ENCODE data around the gene PXDN.

The PXDN gene

GRCh38 chr2:1754046-1754445 lies 9.7 kb upstream of the PXDN start:
- DNase-seq, result no peak

- DNase-seq, result no peak
Measured at GRCh38 chr2:1752751-1753150, 8.4 kb upstream of the PXDN start.

- DNase-seq, result no peak
Measured at GRCh38 chr2:1751767-1752725, 7.7 kb upstream of the PXDN start.

GRCh38 chr2:1750933-1751766 lies 6.8 kb upstream of the PXDN start:
- DNase-seq, result peak; percentile 83

GRCh38 chr2:1750270-1750932 lies 6.1 kb upstream of the PXDN start:
- no peak for DNase-seq

GRCh38 chr2:1749489-1750119 lies 5.3 kb upstream of the PXDN start:
- no peak for DNase-seq

GRCh38 chr2:1748741-1749488 lies 4.6 kb upstream of the PXDN start:
- no peak for DNase-seq

GRCh38 chr2:1748176-1748740 lies 3.9 kb upstream of the PXDN start:
- no peak for DNase-seq

- no peak for DNase-seq
Measured at GRCh38 chr2:1747065-1747941, 3.0 kb upstream of the PXDN start.

GRCh38 chr2:1746174-1747064 lies 2.1 kb upstream of the PXDN start:
- no peak for DNase-seq

GRCh38 chr2:1745171-1746023 lies 1.1 kb upstream of the PXDN start:
- no peak for DNase-seq

- DNase-seq, result no peak
Measured at GRCh38 chr2:1744151-1744445, 217 bp downstream of the PXDN start.

GRCh38 chr2:1743396-1744150 lies 742 bp downstream of the PXDN start:
- no peak for DNase-seq

GRCh38 chr2:1742681-1743395 lies 1.5 kb downstream of the PXDN start:
- peak; percentile 84 for DNase-seq

GRCh38 chr2:1742301-1742680 lies 2.0 kb downstream of the PXDN start:
- no peak for DNase-seq

GRCh38 chr2:1741851-1742250 lies 2.5 kb downstream of the PXDN start:
- DNase-seq, result no peak

Data from kidney glomerular epithelial cell (primary cell).